IPS-18a (cell line): ENCODE data around the gene TYR.
"Not testable (repeated sequence)": the region's sequence is repeated elsewhere in the genome, so short reads cannot be mapped to it uniquely, and the experiment has no call there.

Experiments
- H3K27ac ChIP-seq: one replicate; pipeline ENCODE4 v1.5.1; 2013; ENCODE audit warnings: low read length
- H3K27me3 ChIP-seq: one replicate; pipeline ENCODE4 v1.6.1; 2013; ENCODE audit warnings: mild to moderate bottlenecking, low read length; ENCODE audit not compliant: control insufficient read depth, insufficient read depth
- H3K36me3 ChIP-seq: one replicate; pipeline ENCODE4 v1.6.1; 2013; ENCODE audit warnings: low read depth, low read length; ENCODE audit not compliant: control insufficient read depth
- H3K4me1 ChIP-seq: one replicate; pipeline ENCODE4 v1.6.1; 2013; ENCODE audit warnings: low read depth, low read length; ENCODE audit not compliant: control insufficient read depth
- H3K4me3 ChIP-seq: one replicate; pipeline ENCODE4 v1.5.1; 2013; ENCODE audit warnings: low read length
- H3K9ac ChIP-seq: one replicate; pipeline ENCODE4 v1.6.1; 2013; ENCODE audit warnings: mild to moderate bottlenecking, low read length, moderate library complexity
- H3K9me3 ChIP-seq: one replicate; pipeline ENCODE4 v1.6.1; 2013; ENCODE audit warnings: low read depth, low read length; ENCODE audit not compliant: control insufficient read depth

Gene TYR

DNA sequence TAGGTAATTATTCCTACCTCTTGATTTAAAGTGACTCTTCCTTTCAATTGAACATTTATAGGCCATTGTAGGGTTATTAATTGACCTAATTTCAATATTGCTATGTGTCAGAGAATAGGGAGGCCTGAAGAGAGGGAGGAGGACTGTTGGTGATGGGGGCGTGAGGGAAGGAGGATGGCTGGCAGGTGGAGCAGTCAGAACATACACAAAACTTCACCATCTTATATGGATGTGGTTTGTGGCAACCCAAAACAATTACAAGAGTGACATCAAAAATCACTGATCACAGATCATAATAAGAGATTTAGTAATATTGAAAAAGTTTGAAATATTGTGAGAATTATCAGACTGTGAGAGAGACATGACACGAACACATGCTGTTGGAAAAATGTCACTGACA is 95.5 kb downstream of the TYR start:
- not testable (repeated sequence) for H3K9me3 ChIP-seq, H3K9ac ChIP-seq, H3K4me3 ChIP-seq, H3K4me1 ChIP-seq, H3K27me3 ChIP-seq, H3K36me3 ChIP-seq, H3K27ac ChIP-seq

DNA sequence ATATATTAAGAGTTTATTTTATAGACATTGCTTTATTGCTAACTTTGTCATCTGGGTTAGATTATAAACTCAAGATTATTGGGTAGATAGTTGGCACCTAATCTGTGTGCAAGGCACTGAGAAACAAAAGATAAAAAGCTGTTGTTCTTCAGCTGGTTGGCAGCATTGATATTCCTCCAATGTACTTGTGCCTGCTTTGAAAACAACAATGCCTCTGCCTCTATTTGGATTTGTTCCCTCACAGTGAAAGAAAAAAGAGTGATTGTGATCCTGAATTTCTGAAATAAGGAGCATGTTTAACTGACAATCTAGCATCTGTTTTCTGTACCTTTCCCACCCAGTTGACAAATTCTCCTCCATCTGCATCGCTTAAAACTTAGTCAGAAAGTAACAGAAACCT is 98.3 kb downstream of the TYR start:
- H3K9ac ChIP-seq: no peak overlapping the region
- H3K27me3 ChIP-seq: no peaks in the 10 kb centered on the region
- H3K27ac ChIP-seq: no peak overlapping the region
- H3K4me3 ChIP-seq: no peak overlapping the region
- H3K4me1 ChIP-seq: peaks cover 12% of the 10 kb centered on the region
- H3K9me3 ChIP-seq: no peaks in the 10 kb centered on the region
- no peaks in the 10 kb centered on the region for H3K36me3 ChIP-seq

GRCh38 chr11:89279176-89279575 is 101.5 kb downstream of the TYR start:
- Histone ChIP-seq H3K36me3 (no peaks in the 10 kb centered on the region), H3K9me3 (no peaks in the 10 kb centered on the region), H3K4me3 (no peak overlapping the region), H3K27me3 (no peaks in the 10 kb centered on the region), H3K27ac (no peak overlapping the region), H3K9ac (no peak overlapping the region), H3K4me1 (peaks cover 19% of the 10 kb centered on the region)

DNA sequence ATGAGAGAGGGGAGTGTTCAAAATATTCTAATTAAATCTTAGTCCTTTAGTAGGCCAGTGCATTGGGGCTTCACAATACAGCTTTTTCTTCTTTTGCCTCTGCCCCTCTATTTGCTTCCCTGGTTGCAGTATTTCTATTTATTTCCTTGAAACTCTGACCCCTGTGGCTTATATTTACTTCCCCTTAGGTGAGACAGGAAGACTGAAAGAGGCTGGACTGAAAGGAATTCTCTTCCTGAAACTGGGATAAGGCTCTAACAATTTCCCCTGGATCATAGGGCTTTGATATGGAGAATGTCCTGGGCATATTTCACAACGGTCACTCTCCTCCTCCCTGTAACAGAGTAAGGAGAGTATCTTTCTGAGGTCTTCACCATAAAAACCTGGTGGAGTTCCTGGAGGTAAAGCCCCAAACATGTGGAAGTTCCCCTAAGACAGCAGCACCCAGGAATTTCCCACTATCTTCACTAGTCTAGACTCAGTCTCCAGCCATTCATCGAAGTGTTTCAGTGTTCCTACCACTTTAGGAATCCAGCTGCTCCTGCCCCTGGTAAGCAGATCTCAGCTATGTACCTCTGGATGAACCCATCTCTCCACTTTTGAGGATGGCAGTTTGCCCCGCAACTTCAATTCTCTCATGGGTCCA is 103.5 kb downstream of the TYR start:
- peaks cover 16% of the 10 kb centered on the region for H3K4me1 ChIP-seq
- H3K36me3 ChIP-seq, H3K27ac ChIP-seq, H3K27me3 ChIP-seq, H3K9me3 ChIP-seq, H3K9ac ChIP-seq, H3K4me3 ChIP-seq: not testable (repeated sequence)

- not testable (repeated sequence) for H3K9ac ChIP-seq
These were observed 108.9 kb downstream of the TYR start for GRCh38 chr11:89286601-89287000.

DNA sequence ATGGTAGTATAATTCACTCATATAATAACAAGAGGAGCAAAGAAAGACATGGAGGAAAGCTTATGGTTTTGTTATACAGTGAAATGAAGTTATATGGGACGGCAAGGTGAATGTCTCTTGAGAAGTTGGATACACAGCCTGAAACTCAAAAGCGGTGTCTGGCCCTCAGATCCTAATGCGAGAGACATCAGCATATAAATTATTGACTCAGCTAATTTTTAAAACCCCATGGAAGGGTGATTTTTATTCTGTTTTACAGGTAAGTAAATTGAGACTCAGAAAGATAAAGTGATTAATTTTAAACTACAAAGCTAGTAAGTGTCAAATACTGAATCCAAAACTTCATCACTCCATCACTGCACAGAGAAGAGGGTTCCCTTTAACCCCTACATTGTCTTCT is 110.3 kb downstream of the TYR start:
- not testable (repeated sequence) for H3K4me1 ChIP-seq, H3K36me3 ChIP-seq, H3K9ac ChIP-seq, H3K27ac ChIP-seq, H3K27me3 ChIP-seq, H3K4me3 ChIP-seq, H3K9me3 ChIP-seq

More at GRCh38 chr11:89286601-89287000, 108.9 kb downstream of the TYR start:
- H3K27ac ChIP-seq, H3K4me3 ChIP-seq, H3K4me1 ChIP-seq, H3K27me3 ChIP-seq, H3K9me3 ChIP-seq, H3K36me3 ChIP-seq: not testable (repeated sequence)

- Histone ChIP-seq H3K27ac (no peak overlapping the region), H3K36me3 (no peaks in the 10 kb centered on the region), H3K9me3 (no peaks in the 10 kb centered on the region), H3K9ac (peak overlapping the region; percentile 28), H3K27me3 (no peaks in the 10 kb centered on the region), H3K4me1 (peaks cover 3% of the 10 kb centered on the region), H3K4me3 (peak overlapping the region; percentile 51)
These were observed 116.4 kb downstream of the TYR start for GRCh38 chr11:89293965-89294679.

- not testable (repeated sequence) for H3K27ac ChIP-seq, H3K36me3 ChIP-seq, H3K27me3 ChIP-seq, H3K4me1 ChIP-seq, H3K4me3 ChIP-seq, H3K9me3 ChIP-seq, H3K9ac ChIP-seq
These were observed 117.3 kb downstream of the TYR start for GRCh38 chr11:89295023-89295422.

DNA sequence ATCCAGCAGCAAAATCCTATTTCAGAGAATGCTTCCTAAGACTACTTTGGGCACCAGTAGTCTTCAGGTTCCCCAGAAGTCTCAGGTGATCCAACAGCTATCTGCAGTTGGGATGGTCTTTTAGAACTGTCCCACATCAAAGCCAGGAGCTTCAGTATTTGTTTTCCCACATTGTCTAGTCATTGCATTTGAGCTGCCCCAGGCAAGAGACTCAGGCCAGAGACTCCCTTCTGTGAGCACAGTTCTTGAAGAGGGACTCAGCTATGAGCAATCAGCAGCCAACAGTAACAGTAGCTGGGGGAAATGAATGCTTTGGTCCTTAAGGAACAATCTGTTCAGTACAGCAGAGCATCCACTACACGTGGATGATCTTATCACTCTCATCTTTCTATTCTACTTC is 125.4 kb downstream of the TYR start:
- not testable (repeated sequence) for H3K27ac ChIP-seq, H3K36me3 ChIP-seq, H3K4me1 ChIP-seq, H3K27me3 ChIP-seq, H3K9me3 ChIP-seq, H3K4me3 ChIP-seq, H3K9ac ChIP-seq

GRCh38 chr11:89308272-89308671 is 130.6 kb downstream of the TYR start:
- H3K4me1 ChIP-seq, H3K36me3 ChIP-seq, H3K27ac ChIP-seq, H3K27me3 ChIP-seq, H3K9me3 ChIP-seq, H3K9ac ChIP-seq, H3K4me3 ChIP-seq: not testable (repeated sequence)

DNA sequence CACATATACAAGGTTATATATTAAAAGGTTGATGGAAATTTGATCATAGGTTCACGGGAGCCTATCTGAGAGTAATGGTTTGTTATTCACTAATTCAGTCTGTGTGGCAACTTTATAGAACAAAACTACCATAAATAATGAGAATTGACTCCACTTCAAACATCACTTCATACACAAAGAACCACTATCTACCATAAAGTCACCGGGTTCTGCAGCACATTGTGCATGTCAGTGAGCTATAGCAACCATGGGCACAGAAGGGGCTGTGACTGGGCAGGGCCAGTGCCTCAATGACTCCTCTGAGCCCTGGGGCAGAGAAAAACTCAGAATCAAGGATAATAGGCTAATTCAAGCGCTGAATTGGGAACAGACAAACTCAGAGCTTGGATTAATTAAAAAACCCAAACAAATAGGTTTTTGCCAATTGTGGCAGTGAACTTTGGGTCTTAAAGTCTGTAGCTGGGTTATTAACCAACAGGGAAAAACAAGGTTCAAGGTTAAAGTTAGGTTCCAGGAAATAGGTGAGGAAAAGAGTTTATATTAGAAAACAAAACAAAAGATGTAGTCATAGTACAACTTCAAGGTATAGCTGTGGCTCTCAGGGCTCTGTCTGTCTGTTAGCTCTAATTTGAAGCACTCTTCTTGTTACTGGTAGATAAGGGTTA is 131.8 kb downstream of the TYR start:
- H3K27ac ChIP-seq, H3K4me3 ChIP-seq, H3K36me3 ChIP-seq, H3K9ac ChIP-seq, H3K27me3 ChIP-seq, H3K4me1 ChIP-seq, H3K9me3 ChIP-seq: not testable (repeated sequence)

DNA sequence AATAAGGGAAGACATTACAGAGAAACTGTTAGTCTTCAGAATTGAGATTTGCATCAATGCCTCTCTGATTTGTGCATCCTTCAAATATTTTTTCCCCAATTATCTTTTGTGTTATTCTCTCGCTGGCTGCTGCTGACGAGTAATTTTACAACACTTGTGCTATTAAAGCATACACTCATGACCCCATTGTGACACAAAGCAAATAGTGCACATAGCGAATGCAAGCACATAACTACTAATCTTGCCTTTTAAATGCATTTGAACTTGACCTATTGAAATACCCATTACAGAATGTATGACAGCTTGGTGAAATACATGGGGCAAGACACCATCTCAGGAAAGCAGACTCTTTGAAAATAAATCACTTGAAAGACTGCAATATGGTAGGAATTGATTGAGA is 132.9 kb downstream of the TYR start:
- not testable (repeated sequence) for H3K27ac ChIP-seq, H3K4me3 ChIP-seq, H3K27me3 ChIP-seq, H3K9ac ChIP-seq, H3K36me3 ChIP-seq, H3K4me1 ChIP-seq, H3K9me3 ChIP-seq
